A549 (cell line): ENCODE measurements around the gene PRR5L. TPM values are rescaled to one million over a fixed set of nuclear protein-coding genes. Genes with fewer than 3 reads are reported as not detected.

Source experiments
- ATAC-seq, 2 experiments: fragments of 200-7000 bp in 1 of 2; fragments of >200 bp in 1 of 2; cut with Nextera tagmentation in 1 of 2; cut with Tn5 transposase in 1 of 2; 3 replicates each; pipeline versions ENCODE4 v1.8.0 to v1.9.1; 2018 to 2020; ENCODE audit warnings: mild to moderate bottlenecking in 1 of 2, moderate library complexity in 1 of 2
- CTCF ChIA-PET: fragments of 300-600 bp; sonication (Branson Sonifier 250); formaldehyde crosslinking; extraction: SDS; loops from one replicate; lab custom pipeline; 2021; ENCODE audit warnings: antibody characterized with exemption, inconsistent platforms; lab: Yijun Ruan, JAX
- POLR2A ChIA-PET: fragments of 350-600 bp; formaldehyde crosslinking; extraction: SDS; loops from one replicate; lab custom pipeline; 2021; ENCODE audit warnings: antibody characterized with exemption, inconsistent platforms; lab: Yijun Ruan, JAX
- DNase-seq, 2 experiments: peaks; one replicate each; pipeline versions ENCODE4 v3.0.0 to v3.0.0-alpha.2; 2011 to 2016; ENCODE audit warnings: low read depth in 1 of 2, low spot score in 1 of 2
- FAIRE-seq: peaks from 2 replicates; lab custom pipeline; 2011; peaks lifted over from hg19 to GRCh38; lab: Jason Lieb, UNC
- H3K27ac ChIP-seq, 2 experiments: fragments of >200 bp; sonication (Bioruptor Twin); formaldehyde crosslinking; 3 replicates each; pipeline ENCODE4 v1.5.1; 2016 to 2017
- H3K4me1 ChIP-seq: fragments of >200 bp; sonication (Bioruptor Twin); formaldehyde crosslinking; 3 replicates; pipeline ENCODE4 v1.6.1; 2016
- H3K4me2 ChIP-seq: fragments of >200 bp; sonication (Bioruptor Twin); formaldehyde crosslinking; 3 replicates; pipeline ENCODE4 v1.6.1; 2016
- H3K4me3 ChIP-seq: fragments of >200 bp; sonication (Bioruptor Twin); formaldehyde crosslinking; 3 replicates; pipeline ENCODE4 v1.5.1; 2016
- H3K9me3 ChIP-seq: fragments of >200 bp; sonication (Bioruptor Twin); formaldehyde crosslinking; 3 replicates; pipeline ENCODE4 v1.6.1; 2016
- ATOH8 ChIP-seq: fragments of 250-450 bp; sonication (Bioruptor Pico); IDR thresholded peaks from 2 replicates; pipeline ENCODE4 v1.5.0; 2020; ENCODE audit warnings: low read depth, mild to moderate bottlenecking, moderate library complexity
- BCL3 ChIP-seq: fragments of >200 bp; sonication (Bioruptor Twin); formaldehyde crosslinking; IDR thresholded peaks from 3 replicates; pipeline ENCODE4 v1.6.1; 2016
- CBX8 ChIP-seq: fragments of 200-600 bp; sonication (generic); IDR thresholded peaks from 2 replicates; pipeline ENCODE4 v1.6.1; 2016
- CEBPB ChIP-seq, 2 experiments: fragments of >200 bp in 1 of 2; sonication (Bioruptor Twin) in 1 of 2; formaldehyde crosslinking in 1 of 2; IDR thresholded peaks; 2 replicates each; pipeline ENCODE4 v1.6.1; 2012 to 2016
- CHD2 ChIP-seq: fragments of 150-350 bp; IDR thresholded peaks from 2 replicates; pipeline ENCODE4 v1.6.1; 2014; ENCODE audit warnings: low read length; ENCODE audit not compliant: partially characterized antibody
- CHD4 ChIP-seq: fragments of 200-600 bp; sonication (generic); IDR thresholded peaks from 2 replicates; pipeline ENCODE4 v1.6.1; 2016; ENCODE audit warnings: antibody characterized with exemption, mild to moderate bottlenecking, borderline replicate concordance
- EHMT2 ChIP-seq: fragments of 200-600 bp; sonication (generic); IDR thresholded peaks from 2 replicates; pipeline ENCODE4 v1.6.1; 2016; ENCODE audit warnings: antibody characterized with exemption, low read depth, mild to moderate bottlenecking, moderate library complexity
- ELK1 ChIP-seq: fragments of 150-350 bp; IDR thresholded peaks from 2 replicates; pipeline ENCODE4 v1.6.1; 2014; ENCODE audit warnings: low read depth, mild to moderate bottlenecking, low read length
- FOSB ChIP-seq: fragments of 250-450 bp; sonication (Bioruptor Pico); IDR thresholded peaks from 2 replicates; pipeline ENCODE4 v1.5.0; 2020; ENCODE audit warnings: mild to moderate bottlenecking, moderate library complexity
- FOSL2 ChIP-seq, 2 experiments: fragments of 450-650 bp in 1 of 2; fragments of >200 bp in 1 of 2; sonication (Bioruptor Twin) in 1 of 2; formaldehyde crosslinking; IDR thresholded peaks; 2 replicates each; pipeline versions ENCODE4 v1.5.0 to v1.6.1; 2016 to 2020; ENCODE audit warnings: mild to moderate bottlenecking in 1 of 2, moderate library complexity in 1 of 2
- FOXS1 ChIP-seq: fragments of 250-450 bp; sonication (Bioruptor Pico); IDR thresholded peaks from 2 replicates; pipeline ENCODE4 v1.5.0; 2020; ENCODE audit warnings: mild to moderate bottlenecking, moderate library complexity
- HES2 ChIP-seq: fragments of >200 bp; sonication (Bioruptor Twin); formaldehyde crosslinking; IDR thresholded peaks from 2 replicates; pipeline ENCODE4 v1.6.1; 2016
- HEYL ChIP-seq: fragments of 250-450 bp; sonication (Bioruptor Pico); IDR thresholded peaks from 2 replicates; pipeline ENCODE4 v1.8.0; 2021; ENCODE audit warnings: mild to moderate bottlenecking, moderate library complexity
- HOXA7 ChIP-seq: fragments of 250-450 bp; sonication (Bioruptor Pico); IDR thresholded peaks from 2 replicates; pipeline ENCODE4 v1.5.0; 2020; ENCODE audit warnings: mild to moderate bottlenecking, moderate library complexity
- JUN ChIP-seq, 2 experiments: fragments of >200 bp; sonication (Bioruptor Twin); formaldehyde crosslinking; IDR thresholded peaks; 2 replicates in 1 of 2; 3 replicates in 1 of 2; pipeline ENCODE4 v1.6.1; 2016 to 2017
- JUNB ChIP-seq: fragments of >200 bp; sonication (Bioruptor Twin); formaldehyde crosslinking; IDR thresholded peaks from 2 replicates; pipeline ENCODE4 v1.6.1; 2016
- KDM5A ChIP-seq: fragments of 200-600 bp; sonication (generic); IDR thresholded peaks from 2 replicates; pipeline ENCODE4 v1.6.1; 2016; ENCODE audit warnings: antibody characterized with exemption, mild to moderate bottlenecking
- MAFK ChIP-seq: fragments of 450-650 bp; IDR thresholded peaks from 2 replicates; pipeline ENCODE4 v1.6.1; 2014; ENCODE audit not compliant: partially characterized antibody
- MAX ChIP-seq: IDR thresholded peaks from 2 replicates; pipeline ENCODE4 v1.6.1; 2012
- MAZ ChIP-seq: fragments of 150-350 bp; IDR thresholded peaks from 2 replicates; pipeline ENCODE4 v1.6.1; 2014; ENCODE audit warnings: antibody characterized with exemption, low read depth, low read length, borderline replicate concordance
- MYC ChIP-seq: IDR thresholded peaks from 2 replicates; pipeline ENCODE4 v1.6.1; 2012; ENCODE audit warnings: mild to moderate bottlenecking, inconsistent platforms, low read length, improper control_type of control experiment, borderline replicate concordance
- NFE2L2 ChIP-seq: fragments of 150-350 bp; conservative IDR thresholded peaks from 2 replicates; pipeline ENCODE4 v1.6.1; 2014; ENCODE audit warnings: low read length
- PBX3 ChIP-seq: IDR thresholded peaks from 2 replicates; pipeline ENCODE4 v1.6.1; 2012
- PHF8 ChIP-seq: fragments of 200-600 bp; sonication (generic); IDR thresholded peaks from 2 replicates; pipeline ENCODE4 v1.6.1; 2016; ENCODE audit warnings: low read depth, mild to moderate bottlenecking, antibody characterized with exemption, moderate library complexity, borderline replicate concordance
- RFX5 ChIP-seq: fragments of 450-650 bp; IDR thresholded peaks from 2 replicates; pipeline ENCODE4 v1.7.1; 2014; ENCODE audit warnings: antibody characterized with exemption, mild to moderate bottlenecking, moderate library complexity
- SMC3 ChIP-seq: fragments of >200 bp; sonication (Bioruptor Twin); formaldehyde crosslinking; IDR thresholded peaks from 3 replicates; pipeline ENCODE4 v1.6.1; 2018; ENCODE audit warnings: inconsistent platforms
- ZC3H11A ChIP-seq: fragments of 450-650 bp; IDR thresholded peaks from 2 replicates; pipeline ENCODE4 v1.6.1; 2014; ENCODE audit warnings: antibody characterized with exemption, mild to moderate bottlenecking
- ZNF302 ChIP-seq: fragments of 250-450 bp; sonication (Bioruptor Pico); IDR thresholded peaks from 2 replicates; pipeline ENCODE4 v1.9.0; 2021; ENCODE audit warnings: inconsistent platforms, mild to moderate bottlenecking, moderate library complexity
- WGBS: methylation state at CpG from one replicate; pipeline ENCODE4 v1.1.6; 2017; ENCODE audit errors: missing lambda C conversion rate; 5-methylcytosine and 5-hydroxymethylcytosine counted together
- polyA plus RNA-seq, 4 experiments: library from polyadenylated mRNA; depleted of rRNA in 3 of 4; stranded (reverse); fragments of >200 nt; fragmentation: RNase III in 1 of 4; extraction: RNeasy Plus Mini Kit Qiagen cat#74134 plus additional on column Dnase treatment in 1 of 4; gene quantifications; 2 replicates in 3 of 4; 3 replicates in 1 of 4; pipeline ENCODE4 v1.2.3, GENCODE V29; 2011 to 2017

PRR5L gene
- polyA plus RNA-seq, 2 of the 4 experiments (the other 2 are of a cell fraction), result 6.9 to 12.1 TPM

GRCh38 chr11:36395978-36396736, 100.1 kb downstream of the PRR5L start:
- FAIRE-seq (no peak), DNase-seq (no peak), ATAC-seq (no peak)
- no peak for TF ChIP-seq PBX3
- no peak for TF ChIP-seq MAZ
- TF ChIP-seq NFE2L2, result no peak
- TF ChIP-seq MAFK, result no peak
- no peak for TF ChIP-seq BCL3
- TF ChIP-seq ZC3H11A, result no peak
- no peak for TF ChIP-seq RFX5
- TF ChIP-seq CBX8, result no peak
- no peak for TF ChIP-seq FOXS1 (CRISPR knock-in tag)
- TF ChIP-seq ELK1, result no peak
- no peak for TF ChIP-seq SMC3
- TF ChIP-seq PHF8, result no peak
- no peak for TF ChIP-seq JUN (IDR thresholded peaks at IDR 0.05)
- TF ChIP-seq CHD2, result no peak
- no peak for TF ChIP-seq ATOH8 (CRISPR knock-in tag)
- no peak for TF ChIP-seq JUNB
- TF ChIP-seq FOSB (CRISPR knock-in tag), result no peak
- TF ChIP-seq HEYL, result no peak
- no peak for TF ChIP-seq MYC
- TF ChIP-seq ZNF302 (CRISPR knock-in tag), result no peak
- no peak overlapping the region for H3K27ac ChIP-seq
- CTCF ChIA-PET, result interaction anchor here (0.7 to 2.3 kb wide), 4 partner anchors 19 to 103 kb away, joined by 3 to 9 read pairs (median 4); no protein-coding TSS in a partner anchor
- no peaks in the 10 kb centered on the region for H3K4me1 ChIP-seq
- 81% methylated on average over 11 of the region's 11 CpGs for WGBS
- H3K9me3 ChIP-seq, result no peaks in the 10 kb centered on the region
- H3K4me3 ChIP-seq, result no peak overlapping the region
- no peak overlapping the region for H3K4me2 ChIP-seq
- POLR2A ChIA-PET, result interaction anchor here (0.6 to 1.2 kb wide), 2 partner anchors 24 kb away, joined by 3 read pairs; no protein-coding TSS in a partner anchor

GRCh38 chr11:36398231-36398953, 102.3 kb downstream of the PRR5L start:
- ChIA-PET POLR2A (no interaction called here), CTCF (interaction anchor here (1.4 to 2.3 kb wide), 3 partner anchors 21 to 106 kb away, joined by 3 to 9 read pairs (median 4); no protein-coding TSS in a partner anchor)
- 83% methylated on average over 21 of the region's 21 CpGs for WGBS
- H3K4me1 ChIP-seq, result 0 out of 3 replicates have a peak, but pooled peaks cover under 1% of the 10 kb centered on the region
- no peaks in the 10 kb centered on the region for H3K9me3 ChIP-seq
- ATAC-seq (no peak), FAIRE-seq (no peak), DNase-seq (no peak)
- H3K4me3 ChIP-seq, result no peak overlapping the region
- no peak overlapping the region for H3K27ac ChIP-seq
- H3K4me2 ChIP-seq, result no peak overlapping the region
- no peak for TF ChIP-seq HOXA7 (CRISPR knock-in tag)
- no peak for TF ChIP-seq JUN (IDR thresholded peaks at IDR 0.05)
- no peak for TF ChIP-seq KDM5A
- TF ChIP-seq FOSL2 (IDR thresholded peaks at IDR 0.05), result no peak
- TF ChIP-seq FOSL2 (CRISPR knock-in tag; IDR thresholded peaks at IDR 0.05), result no peak
- no peak for TF ChIP-seq CHD4
- no peak for TF ChIP-seq MAX
- TF ChIP-seq EHMT2, result no peak
- no peak for TF ChIP-seq CEBPB (IDR thresholded peaks at IDR 0.05)
- TF ChIP-seq ELK1, result no peak
- no peak for TF ChIP-seq HES2
